HEK293 (cell line): Measurements from ENCODE around the gene PBX3.
A peak's percentile ranks its signal among the peaks of the same experiment; 100 is the strongest.

Experiments used
- CTCF ChIA-PET: fragments of 350-600 bp; formaldehyde crosslinking; extraction: SDS; loops from one replicate; lab custom pipeline; 2021; ENCODE audit warnings: antibody characterized with exemption; lab: Yijun Ruan, JAX
- POLR2A ChIA-PET: fragments of 300-600 bp; formaldehyde crosslinking; extraction: SDS; loops from one replicate; lab custom pipeline; 2020; ENCODE audit warnings: antibody characterized with exemption, inconsistent platforms; lab: Yijun Ruan, JAX
- H3K27ac ChIP-seq: fragments of 200-500 bp; sonication (Bioruptor generic); 2 replicates; pipeline ENCODE4 v1.5.1; 2014; ENCODE audit warnings: low read depth, low read length, control low read depth, inconsistent platforms; ENCODE audit errors: extremely low read depth
- H3K36me3 ChIP-seq, 2 experiments: fragments of 200-500 bp in 1 of 2; sonication (Bioruptor generic) in 1 of 2; 1 replicate in 1 of 2; 2 replicates in 1 of 2; pipeline ENCODE4 v1.5.1; 2014 to 2017; ENCODE audit warnings: inconsistent platforms in 2 of 2, low read length in 2 of 2; ENCODE audit not compliant: control insufficient read depth in 2 of 2, insufficient read depth in 1 of 2
- H3K4me1 ChIP-seq: fragments of 200-500 bp; sonication (Bioruptor generic); 2 replicates; pipeline ENCODE4 v1.5.1; 2014; ENCODE audit warnings: mild to moderate bottlenecking, low read length, inconsistent platforms; ENCODE audit not compliant: control insufficient read depth, insufficient read depth
- H3K4me3 ChIP-seq: 2 replicates; pipeline ENCODE4 v1.5.1; 2011; ENCODE audit warnings: low read depth, mild to moderate bottlenecking, control low read depth, low read length, moderate library complexity
- H3K9me3 ChIP-seq: fragments of 200-500 bp; sonication (Bioruptor generic); 2 replicates; pipeline ENCODE4 v1.5.1; 2014; ENCODE audit warnings: low read depth, low read length, inconsistent platforms; ENCODE audit not compliant: control insufficient read depth, insufficient read depth
- IKZF3 ChIP-seq: fragments of 450-650 bp; IDR thresholded peaks from 2 replicates; pipeline ENCODE4 v1.5.0; 2018; ENCODE audit warnings: missing biosample characterization, mild to moderate bottlenecking, missing genetic modification characterization, moderate library complexity
- OSR2 ChIP-seq: fragments of 450-650 bp; formaldehyde crosslinking; IDR thresholded peaks from 2 replicates; pipeline ENCODE4 v1.5.1; 2016; ENCODE audit warnings: missing biosample characterization, missing genetic modification characterization
- SP2 ChIP-seq: fragments of 450-650 bp; formaldehyde crosslinking; IDR thresholded peaks from 2 replicates; pipeline ENCODE4 v1.5.1; 2016; ENCODE audit warnings: missing biosample characterization, missing genetic modification characterization
- ZBTB17 ChIP-seq: fragments of 450-650 bp; formaldehyde crosslinking; IDR thresholded peaks from 2 replicates; pipeline ENCODE4 v1.5.1; 2016; ENCODE audit warnings: missing biosample characterization, missing genetic modification characterization
- ZEB2 ChIP-seq: fragments of 450-650 bp; formaldehyde crosslinking; IDR thresholded peaks from 2 replicates; pipeline ENCODE4 v1.5.1; 2016; ENCODE audit warnings: missing biosample characterization, missing genetic modification characterization
- ZNF175 ChIP-seq: fragments of 450-650 bp; formaldehyde crosslinking; IDR thresholded peaks from 2 replicates; pipeline ENCODE4 v1.5.1; 2016; ENCODE audit warnings: missing biosample characterization, missing genetic modification characterization
- ZNF629 ChIP-seq: fragments of 450-650 bp; formaldehyde crosslinking; IDR thresholded peaks from 2 replicates; pipeline ENCODE4 v1.5.1; 2017; ENCODE audit warnings: missing biosample characterization, missing genetic modification characterization
- ZNF843 ChIP-seq: fragments of 450-650 bp; formaldehyde crosslinking; IDR thresholded peaks from 2 replicates; pipeline ENCODE4 v1.5.1; 2016; ENCODE audit warnings: missing biosample characterization, missing genetic modification characterization
- TF ChIP-seq, protein P1 (sequence below): fragments of 450-650 bp; formaldehyde crosslinking; IDR thresholded peaks from 2 replicates; pipeline ENCODE4 v1.5.1; 2017; ENCODE audit warnings: missing biosample characterization, missing genetic modification characterization
- TF ChIP-seq, protein P2 (sequence below): fragments of 450-650 bp; formaldehyde crosslinking; IDR thresholded peaks from 2 replicates; pipeline ENCODE4 v1.5.1; 2017; ENCODE audit warnings: missing biosample characterization, missing genetic modification characterization
- TF ChIP-seq, protein P3 (sequence below): fragments of 450-650 bp; formaldehyde crosslinking; IDR thresholded peaks from 2 replicates; pipeline ENCODE4 v1.5.1; 2017; ENCODE audit warnings: missing biosample characterization, missing genetic modification characterization

Gene PBX3

DNA sequence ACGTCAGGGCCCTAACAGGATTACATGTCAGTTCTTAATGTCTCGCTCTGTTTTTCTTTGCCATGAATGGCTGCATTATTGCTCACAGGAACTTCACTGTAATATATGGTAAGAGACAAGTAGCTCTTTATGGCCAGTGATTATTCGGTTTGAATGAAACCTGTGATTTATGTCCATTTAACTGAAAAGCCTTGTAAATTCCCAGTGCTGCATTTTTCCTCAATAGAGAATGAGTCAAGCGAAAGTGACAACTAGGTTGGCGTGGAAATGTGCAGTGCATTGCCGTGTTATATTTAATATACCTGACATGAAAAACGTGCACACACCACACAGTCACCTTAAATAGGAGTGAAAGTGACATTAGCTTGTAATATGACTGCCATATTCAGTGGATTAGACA is 163.1 kb downstream of the PBX3 start (continued):
- TF ChIP-seq, protein P1, sequence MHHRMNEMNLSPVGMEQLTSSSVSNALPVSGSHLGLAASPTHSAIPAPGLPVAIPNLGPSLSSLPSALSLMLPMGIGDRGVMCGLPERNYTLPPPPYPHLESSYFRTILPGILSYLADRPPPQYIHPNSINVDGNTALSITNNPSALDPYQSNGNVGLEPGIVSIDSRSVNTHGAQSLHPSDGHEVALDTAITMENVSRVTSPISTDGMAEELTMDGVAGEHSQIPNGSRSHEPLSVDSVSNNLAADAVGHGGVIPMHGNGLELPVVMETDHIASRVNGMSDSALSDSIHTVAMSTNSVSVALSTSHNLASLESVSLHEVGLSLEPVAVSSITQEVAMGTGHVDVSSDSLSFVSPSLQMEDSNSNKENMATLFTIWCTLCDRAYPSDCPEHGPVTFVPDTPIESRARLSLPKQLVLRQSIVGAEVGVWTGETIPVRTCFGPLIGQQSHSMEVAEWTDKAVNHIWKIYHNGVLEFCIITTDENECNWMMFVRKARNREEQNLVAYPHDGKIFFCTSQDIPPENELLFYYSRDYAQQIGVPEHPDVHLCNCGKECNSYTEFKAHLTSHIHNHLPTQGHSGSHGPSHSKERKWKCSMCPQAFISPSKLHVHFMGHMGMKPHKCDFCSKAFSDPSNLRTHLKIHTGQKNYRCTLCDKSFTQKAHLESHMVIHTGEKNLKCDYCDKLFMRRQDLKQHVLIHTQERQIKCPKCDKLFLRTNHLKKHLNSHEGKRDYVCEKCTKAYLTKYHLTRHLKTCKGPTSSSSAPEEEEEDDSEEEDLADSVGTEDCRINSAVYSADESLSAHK (tag by site-specific recombination) = 0 out of 2 replicates have a peak, but pooled peaks have one; percentile 44
- 0 out of 2 replicates have a peak, but pooled peaks have one; percentile 40 for TF ChIP-seq ZEB2 (tag by site-specific recombination)

DNA sequence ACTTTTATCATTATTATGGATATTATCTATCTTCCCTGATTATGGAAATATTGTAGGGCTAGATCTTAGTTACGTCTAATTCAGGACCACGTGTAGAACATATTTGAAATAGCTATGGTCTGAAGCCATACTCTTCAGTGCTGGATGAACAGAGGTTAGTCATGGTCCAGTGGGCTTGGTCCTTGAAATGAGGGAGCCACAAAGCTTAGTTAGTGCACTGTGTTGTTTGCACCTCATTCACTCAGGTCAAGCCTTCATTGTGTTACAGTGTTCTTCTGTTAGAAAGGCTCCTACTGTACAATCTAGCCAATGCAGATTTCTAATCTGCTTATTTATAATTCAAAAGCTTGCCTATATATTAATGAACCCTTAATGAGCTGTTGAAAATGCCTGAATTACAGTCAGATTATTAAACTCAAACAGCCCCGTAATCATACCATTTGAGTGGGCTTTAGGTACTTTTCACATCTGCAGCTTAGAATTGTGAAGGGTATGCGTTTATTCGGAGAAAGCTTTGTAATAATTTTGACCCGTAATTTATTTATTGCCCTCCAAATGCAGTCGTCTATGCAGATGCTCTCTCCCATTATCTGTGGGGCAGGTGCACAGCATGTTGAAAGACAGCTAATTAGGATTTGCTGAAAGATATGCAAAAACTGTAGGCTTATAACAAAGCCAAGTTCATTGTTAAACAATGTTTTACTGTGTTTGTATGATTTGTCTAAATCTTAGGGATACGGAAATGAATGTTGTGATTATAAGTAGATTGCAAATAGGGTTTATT is 164.9 kb downstream of the PBX3 start:
- POLR2A ChIA-PET = no interaction called here
- H3K9me3 ChIP-seq = no peaks in the 10 kb centered on the region
- TF ChIP-seq, protein P2, sequence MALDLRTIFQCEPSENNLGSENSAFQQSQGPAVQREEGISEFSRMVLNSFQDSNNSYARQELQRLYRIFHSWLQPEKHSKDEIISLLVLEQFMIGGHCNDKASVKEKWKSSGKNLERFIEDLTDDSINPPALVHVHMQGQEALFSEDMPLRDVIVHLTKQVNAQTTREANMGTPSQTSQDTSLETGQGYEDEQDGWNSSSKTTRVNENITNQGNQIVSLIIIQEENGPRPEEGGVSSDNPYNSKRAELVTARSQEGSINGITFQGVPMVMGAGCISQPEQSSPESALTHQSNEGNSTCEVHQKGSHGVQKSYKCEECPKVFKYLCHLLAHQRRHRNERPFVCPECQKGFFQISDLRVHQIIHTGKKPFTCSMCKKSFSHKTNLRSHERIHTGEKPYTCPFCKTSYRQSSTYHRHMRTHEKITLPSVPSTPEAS (tag by site-specific recombination) = no peak
- TF ChIP-seq IKZF3 (tag by site-specific recombination) = peak; percentile 42; the same call in 1 of the 2 replicates
- TF ChIP-seq ZNF629 (tag by site-specific recombination) = 0 out of 2 replicates have a peak, but pooled peaks have one; percentile 37
- TF ChIP-seq ZNF175 (tag by site-specific recombination) = no peak
- peak; percentile 28; the same call in 1 of the 2 replicates for TF ChIP-seq ZBTB17 (tag by site-specific recombination)
- H3K36me3 ChIP-seq = no peaks in the 10 kb centered on the region
- H3K4me3 ChIP-seq = no peak overlapping the region
- no peak overlapping the region for H3K27ac ChIP-seq
- H3K4me1 ChIP-seq = peaks cover 43% of the 10 kb centered on the region
- CTCF ChIA-PET = interaction anchor here (0.6 to 1.2 kb wide), 4 partner anchors 10 to 504 kb away, joined by 3 to 4 read pairs (median 4); no protein-coding TSS in a partner anchor

DNA sequence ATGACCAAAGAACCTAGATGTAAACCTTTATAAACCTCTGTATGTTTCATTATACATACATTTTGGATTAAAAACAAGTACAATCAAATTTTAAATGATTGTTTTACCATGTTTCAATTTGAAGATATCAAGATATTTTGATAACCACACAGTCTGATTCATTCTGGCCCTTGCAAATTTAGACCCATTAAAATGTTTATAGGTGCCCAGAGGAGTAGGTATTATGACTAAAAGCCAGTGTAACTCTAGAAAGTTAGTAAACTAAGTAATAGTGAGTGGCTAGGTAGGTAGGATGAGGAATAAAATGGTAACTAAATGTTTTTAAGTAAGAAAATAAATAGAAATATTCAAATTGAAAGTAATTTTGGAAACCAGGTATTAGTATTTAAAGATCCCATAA is 165.5 kb downstream of the PBX3 start:
- Histone ChIP-seq H3K4me1 (peaks cover 43% of the 10 kb centered on the region), H3K9me3 (no peaks in the 10 kb centered on the region), H3K27ac (no peak overlapping the region), H3K4me3 (no peak overlapping the region), H3K36me3 (no peaks in the 10 kb centered on the region)
- CTCF ChIA-PET = interaction anchor here (0.8 kb wide), 1 partner anchor 505 kb away, joined by 3 read pairs; no protein-coding TSS in a partner anchor
- POLR2A ChIA-PET = no interaction called here
- TF ChIP-seq, protein P3, sequence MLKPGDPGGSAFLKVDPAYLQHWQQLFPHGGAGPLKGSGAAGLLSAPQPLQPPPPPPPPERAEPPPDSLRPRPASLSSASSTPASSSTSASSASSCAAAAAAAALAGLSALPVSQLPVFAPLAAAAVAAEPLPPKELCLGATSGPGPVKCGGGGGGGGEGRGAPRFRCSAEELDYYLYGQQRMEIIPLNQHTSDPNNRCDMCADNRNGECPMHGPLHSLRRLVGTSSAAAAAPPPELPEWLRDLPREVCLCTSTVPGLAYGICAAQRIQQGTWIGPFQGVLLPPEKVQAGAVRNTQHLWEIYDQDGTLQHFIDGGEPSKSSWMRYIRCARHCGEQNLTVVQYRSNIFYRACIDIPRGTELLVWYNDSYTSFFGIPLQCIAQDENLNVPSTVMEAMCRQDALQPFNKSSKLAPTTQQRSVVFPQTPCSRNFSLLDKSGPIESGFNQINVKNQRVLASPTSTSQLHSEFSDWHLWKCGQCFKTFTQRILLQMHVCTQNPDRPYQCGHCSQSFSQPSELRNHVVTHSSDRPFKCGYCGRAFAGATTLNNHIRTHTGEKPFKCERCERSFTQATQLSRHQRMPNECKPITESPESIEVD = 0 out of 2 replicates have a peak, but pooled peaks have one; percentile 5
- TF ChIP-seq SP2 (tag by site-specific recombination) = no peak

DNA sequence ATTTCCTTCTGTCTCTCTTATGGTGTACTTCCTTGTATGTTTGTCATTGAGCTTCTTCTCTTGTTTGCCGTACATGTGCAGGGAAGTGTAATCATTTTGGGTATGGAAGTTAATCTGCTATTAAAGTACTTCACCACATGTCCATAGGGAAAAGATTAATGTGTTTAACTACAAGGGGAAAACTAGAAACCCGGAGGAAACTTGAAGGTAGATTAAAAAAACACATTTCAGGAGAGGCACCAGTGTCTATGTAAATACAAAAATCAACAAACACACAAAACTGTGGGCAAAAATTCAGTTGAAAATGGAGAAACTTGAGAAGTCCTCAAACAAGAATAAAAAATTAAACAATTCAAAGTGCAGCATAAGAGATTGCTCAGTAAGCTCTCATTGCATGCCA is 166.4 kb downstream of the PBX3 start:
- H3K27ac ChIP-seq = no peak overlapping the region
- TF ChIP-seq OSR2 (tag by site-specific recombination) = peak; percentile 48; the same call in 1 of the 2 replicates
- TF ChIP-seq, protein P1 (tag by site-specific recombination) = peak; percentile 45; the same call in 1 of the 2 replicates
- TF ChIP-seq IKZF3 (tag by site-specific recombination) = 0 out of 2 replicates have a peak, but pooled peaks have one; percentile 28
- TF ChIP-seq ZNF843 (tag by site-specific recombination) = no peak
- TF ChIP-seq, protein P3 = peak; percentile 97
- peaks cover 43% of the 10 kb centered on the region for H3K4me1 ChIP-seq
- H3K9me3 ChIP-seq = no peaks in the 10 kb centered on the region
- H3K36me3 ChIP-seq = no peaks in the 10 kb centered on the region
- POLR2A ChIA-PET = no interaction called here
- CTCF ChIA-PET = no interaction called here
- no peak overlapping the region for H3K4me3 ChIP-seq
